Fibroblast of skin of scalp (primary cell): ENCODE data around the gene HOXD9.
A peak's percentile ranks its signal among the peaks of the same experiment; 100 is the strongest.

Source experiments
- DNase-seq: peaks from one replicate; pipeline ENCODE4 v3.0.0-alpha.2; 2013

HOXD9 gene

DNA sequence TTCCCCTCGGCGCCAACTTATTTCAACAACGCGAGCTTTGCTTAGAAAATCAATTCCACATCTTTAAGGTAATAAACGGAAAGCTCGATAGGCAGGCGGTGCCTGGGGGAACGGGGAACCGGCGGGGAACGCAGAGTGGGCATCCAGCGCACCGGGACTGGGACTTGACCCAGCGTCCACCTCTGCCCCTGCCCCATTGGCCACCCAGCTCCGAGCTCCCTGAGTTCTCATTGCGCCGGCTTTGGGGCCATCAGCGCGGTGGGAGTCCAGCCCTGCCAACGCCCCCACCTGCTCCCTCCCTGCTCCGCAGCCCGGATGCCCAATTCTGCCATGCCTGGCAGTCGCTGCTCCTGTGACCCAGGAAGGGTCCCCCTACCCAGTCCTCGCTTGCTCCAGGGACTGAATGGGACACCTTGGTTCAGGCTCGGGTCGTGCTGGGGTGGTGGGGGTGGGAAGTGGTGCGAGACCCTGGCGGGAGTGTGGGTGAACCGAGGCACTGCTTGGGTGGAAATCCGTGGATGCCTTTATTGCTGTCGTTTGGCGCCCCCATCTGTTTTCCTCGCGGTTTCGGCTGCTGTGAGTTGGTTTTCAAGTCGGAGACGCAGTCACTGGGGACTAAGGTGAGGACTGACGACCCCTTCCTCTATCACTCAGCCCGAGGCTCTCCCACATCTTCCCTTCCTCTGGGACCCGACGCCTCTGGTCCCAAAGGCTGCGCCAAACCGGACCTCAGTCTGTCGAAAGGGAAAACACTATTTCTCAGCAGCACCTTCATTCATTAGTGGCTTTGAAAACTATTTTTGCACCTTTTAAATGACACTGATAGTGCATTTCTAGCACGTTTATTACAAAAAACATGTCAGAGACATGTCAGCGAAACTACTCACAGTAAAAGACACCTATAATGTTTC lies 36.4 kb upstream of the HOXD9 start:
- DNase-seq = no peak

DNA sequence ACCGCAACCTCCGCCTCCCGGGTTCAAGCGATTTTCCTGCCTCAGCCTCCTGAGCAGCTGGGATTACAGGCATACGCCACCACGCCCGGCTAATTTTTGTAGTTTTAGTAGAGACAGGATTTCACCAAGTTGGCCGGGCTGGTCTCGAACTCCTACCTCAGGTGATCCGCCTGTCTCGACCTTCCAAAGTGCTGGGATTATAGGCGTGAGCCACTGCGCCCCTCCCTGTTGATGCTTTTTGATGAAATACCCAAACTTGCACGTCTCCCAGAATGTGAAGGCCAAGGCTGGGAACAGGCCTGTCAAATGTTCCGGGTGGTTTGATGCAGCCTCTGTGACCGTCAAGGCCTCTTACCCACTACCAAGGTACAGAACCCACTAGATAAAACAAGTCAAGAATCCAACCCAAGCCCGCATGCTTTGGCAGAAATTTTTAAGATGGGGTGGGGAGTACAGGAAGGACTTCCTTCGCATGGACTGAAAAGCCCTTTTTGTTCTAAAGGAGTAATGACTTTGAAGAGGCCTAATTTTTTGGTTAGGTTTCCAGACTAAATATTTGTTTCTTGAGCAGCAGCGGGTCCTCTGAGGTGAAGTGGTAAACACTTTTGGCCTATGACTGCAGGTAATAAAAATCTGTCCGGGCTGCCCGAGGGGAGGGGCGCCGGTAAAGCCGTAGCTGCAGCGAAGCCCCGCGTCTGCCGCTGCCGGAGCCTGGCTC lies 35.0 kb upstream of the HOXD9 start:
- DNase-seq = no peak

DNA sequence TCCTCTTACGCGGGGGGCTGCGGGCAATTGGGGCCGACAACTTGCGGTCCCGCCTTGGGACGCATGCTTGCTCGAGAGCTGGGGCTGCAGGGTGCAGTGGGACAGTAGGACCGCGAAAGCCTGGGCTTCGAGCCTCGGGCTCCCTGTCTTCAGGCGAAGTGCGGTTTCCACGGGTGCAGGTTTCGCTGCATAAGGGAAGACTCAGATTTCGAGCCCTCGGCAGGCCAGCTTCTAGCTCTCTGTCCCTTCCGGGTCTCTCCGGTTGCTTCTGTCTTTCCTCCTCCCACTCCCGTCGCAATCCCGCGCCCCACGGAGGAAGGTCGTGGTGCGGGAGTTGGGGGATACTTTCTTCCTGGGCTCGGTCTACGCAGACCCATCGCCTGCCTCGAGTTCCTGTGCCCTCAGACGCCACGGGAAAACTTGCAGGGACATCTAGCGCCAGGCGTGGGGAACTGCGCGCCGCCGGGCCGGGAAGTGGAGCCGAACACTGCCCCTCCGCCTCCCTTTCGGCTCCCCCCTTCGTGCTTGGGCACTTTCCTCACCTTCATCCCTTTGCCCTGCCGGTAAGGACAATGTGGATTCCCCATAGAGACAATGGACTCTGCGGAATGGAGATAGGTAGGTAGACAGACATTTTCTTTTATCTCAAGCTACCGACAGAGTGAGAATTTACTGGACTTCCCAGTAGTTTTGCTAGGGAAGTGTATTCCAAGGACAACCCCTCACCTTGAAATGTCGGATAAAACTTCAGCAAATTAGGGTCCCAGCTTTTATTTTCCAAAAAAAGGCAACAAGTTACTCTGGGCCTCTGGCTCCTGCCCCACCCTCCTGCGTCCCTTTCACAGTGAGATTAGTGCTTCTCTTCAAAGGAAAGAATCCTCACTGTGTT lies 34.2 kb upstream of the HOXD9 start:
- DNase-seq = peak; percentile 57

DNA sequence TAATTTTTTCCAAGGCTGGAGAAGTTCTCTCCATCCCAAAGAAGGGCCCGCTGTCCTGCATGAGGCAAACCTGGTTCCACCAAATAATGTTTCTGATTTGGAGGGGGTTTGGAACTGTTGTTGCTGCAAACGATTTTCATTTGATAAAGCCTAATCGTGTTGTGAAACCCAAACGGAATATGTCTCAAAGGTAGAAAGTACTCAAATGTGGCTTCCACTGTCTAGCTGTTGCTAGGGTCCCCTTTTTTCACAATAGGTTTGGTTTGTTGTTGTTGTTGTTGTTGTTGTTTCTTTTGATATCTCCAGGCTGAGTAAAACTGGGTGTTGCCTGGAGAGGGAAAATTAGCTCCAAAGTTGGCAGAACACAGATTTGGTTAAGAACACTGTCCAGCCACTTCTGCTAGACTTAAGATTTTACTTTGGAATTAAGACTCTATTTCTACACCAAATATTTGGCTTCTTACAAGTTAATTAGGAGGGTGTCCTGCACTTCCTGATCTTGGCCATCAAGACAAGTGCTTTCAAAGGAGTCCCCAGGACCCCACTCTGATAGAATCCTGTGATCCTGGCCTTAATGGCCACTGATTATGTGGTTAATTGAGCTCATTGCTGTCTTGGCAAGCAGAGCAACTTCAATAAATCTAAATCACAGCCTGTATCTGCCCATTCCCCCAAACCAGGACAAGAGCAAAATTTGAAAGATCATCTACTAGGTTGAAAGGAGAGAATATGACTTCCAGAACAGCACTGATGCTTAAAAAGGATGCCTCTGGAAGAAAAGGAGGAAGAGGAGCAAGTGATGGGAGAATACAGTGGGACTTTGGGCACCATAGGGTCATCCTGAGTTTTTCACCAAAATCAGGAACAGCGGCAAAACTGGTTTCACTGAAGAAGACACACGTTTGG lies 33.3 kb upstream of the HOXD9 start:
- no peak for DNase-seq

DNA sequence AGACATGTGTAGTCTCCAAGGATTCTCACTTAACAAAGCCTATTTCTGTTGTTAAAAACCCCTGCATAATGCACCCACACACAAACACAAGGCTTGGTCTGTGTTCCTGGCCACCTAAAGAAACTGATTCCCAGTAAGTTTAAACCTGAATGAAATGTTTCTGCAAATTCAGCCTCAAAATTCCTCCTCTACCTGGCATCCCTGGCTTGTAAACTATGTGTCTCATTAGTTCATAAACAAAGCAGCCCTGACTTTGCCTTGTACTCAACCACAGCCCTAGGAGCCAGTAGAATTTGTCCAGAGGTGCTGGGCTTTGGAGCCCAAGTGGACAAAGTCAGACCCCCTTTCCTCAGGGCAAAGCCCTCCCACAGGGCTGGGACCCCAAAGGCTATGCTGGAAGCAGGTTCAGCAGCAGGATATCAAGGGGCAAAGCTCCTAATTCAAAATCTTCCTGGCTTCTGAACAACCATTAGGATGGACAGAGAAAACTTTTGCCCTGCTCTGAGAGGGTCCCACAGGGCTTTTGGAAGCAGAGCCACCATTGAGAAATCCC lies 32.6 kb upstream of the HOXD9 start:
- no peak for DNase-seq

DNA sequence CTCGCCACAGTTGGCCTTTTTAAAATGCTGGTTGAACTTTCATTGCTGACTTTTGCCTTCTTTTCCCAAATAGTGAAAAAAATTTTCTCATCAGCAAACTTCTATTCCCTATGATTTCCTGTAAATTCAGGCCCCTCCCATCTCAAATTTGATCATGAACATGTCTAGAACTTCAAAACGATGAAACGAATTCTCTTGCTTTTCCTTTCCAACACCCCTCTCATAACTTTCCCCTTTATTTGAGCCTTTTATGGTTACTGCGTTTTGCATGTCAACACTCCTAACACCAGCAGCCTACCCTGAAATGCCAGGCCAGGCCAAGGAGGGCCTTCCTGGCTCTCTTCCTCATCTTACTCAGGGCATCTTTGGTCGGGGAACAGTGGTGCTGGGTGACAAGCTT lies 31.7 kb upstream of the HOXD9 start:
- DNase-seq = no peak

DNA sequence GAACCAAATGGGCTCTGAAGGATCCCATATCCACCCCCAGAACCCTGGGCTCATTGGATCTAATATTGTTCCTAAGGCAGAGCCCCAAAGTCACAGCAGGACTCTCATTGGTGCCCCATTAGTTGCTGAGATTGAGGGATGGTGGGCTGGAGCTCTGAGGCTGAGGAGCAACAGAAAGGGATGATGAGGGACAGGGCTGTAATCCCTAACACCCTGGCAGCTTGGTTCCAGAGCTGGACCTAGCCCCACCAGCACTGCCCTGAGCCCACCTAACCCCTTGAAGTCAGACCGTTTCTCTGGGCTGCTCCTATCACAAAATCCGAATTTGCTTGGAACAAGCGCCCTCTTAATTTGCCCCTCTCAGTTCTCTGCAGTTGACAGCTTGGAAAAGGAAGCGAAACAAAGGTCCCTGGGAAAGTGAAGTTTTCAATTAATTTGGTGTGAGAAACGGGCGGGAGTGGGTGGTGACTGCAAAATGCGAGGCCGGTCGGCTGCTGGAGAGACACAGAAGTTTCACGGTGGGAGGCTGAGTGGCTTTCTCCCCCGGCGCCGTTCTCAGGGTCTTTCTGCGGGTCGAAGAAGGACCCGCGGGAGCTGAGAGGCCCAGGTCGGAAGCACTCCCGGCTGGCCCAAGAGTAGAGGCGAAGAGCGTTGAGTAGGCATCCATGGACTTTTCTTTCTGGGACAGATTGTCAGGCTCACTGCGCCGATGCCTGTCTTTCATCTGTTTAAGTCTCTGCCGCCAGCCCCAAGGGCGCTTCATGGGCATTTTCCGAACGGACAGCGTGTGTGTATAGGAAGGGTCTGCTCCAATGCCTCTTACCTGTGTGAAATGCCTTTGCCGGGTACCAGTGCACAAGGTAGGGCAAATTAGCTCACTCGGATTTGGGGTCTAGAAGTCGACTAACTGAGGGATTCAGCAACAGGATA lies 30.9 kb upstream of the HOXD9 start:
- DNase-seq = no peak

DNA sequence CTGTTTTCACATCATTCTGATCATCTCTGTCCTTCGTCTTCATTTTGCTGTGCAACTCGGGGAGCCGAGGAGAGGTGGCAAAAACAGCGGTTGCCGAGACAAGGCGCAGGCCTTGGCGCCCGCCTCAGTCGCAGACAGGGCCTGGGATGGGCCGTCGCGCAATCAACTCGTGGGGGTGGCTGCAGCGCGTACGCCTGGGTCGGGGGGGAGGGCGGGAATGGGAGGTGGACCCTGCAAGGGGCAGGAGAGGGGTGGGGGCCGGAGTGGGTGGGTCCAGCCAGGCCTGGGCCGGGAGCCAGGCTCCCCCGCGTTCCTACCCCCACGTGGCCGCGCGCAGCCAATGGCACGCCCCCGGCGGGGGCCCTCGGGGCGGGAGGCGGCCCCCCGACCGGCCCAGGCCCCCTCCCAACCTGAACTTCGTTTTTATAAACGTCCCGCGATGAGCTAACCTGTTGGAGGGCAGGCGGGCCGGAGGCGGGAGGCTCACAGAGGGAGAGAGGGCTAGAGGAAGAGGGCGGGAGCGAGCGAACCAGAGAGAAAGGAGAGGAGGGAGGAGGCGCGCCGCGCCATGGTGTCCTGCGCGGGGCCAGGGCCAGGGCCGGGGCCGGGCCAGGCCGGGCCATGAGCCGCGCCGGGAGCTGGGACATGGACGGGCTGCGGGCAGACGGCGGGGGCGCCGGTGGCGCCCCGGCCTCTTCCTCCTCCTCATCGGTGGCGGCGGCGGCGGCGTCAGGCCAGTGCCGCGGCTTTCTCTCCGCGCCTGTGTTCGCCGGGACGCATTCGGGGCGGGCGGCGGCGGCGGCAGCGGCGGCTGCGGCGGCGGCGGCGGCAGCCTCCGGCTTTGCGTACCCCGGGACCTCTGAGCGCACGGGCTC lies 30.0 kb upstream of the HOXD9 start, which contains the start of gene HOXD13:
HOXD13 (plus strand) TSS at position 452 of the 875 bp plus-strand sequence; CDS start at position 622, 170 bp downstream.
- DNase-seq = no peak

DNA sequence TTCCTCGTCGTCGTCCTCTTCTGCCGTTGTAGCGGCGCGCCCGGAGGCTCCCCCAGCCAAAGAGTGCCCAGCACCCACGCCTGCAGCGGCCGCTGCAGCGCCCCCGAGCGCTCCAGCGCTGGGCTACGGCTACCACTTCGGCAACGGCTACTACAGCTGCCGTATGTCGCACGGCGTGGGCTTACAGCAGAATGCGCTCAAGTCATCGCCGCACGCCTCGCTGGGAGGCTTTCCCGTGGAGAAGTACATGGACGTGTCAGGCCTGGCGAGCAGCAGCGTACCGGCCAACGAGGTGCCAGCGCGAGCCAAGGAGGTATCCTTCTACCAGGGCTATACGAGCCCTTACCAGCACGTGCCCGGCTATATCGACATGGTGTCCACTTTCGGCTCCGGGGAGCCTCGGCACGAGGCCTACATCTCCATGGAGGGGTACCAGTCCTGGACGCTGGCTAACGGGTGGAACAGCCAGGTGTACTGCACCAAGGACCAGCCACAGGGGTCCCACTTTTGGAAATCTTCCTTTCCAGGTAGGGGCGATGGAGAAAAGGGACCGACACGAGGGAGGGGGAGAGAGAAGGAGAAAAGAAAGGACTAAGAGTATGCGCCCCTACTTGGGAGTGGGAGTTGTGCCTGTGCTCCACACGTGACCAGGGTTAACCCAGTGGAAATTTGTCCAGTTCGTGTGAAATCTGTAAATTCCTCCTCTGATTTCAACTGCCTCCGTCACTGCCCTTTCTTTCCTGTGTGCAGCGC lies 29.2 kb upstream of the HOXD9 start:
- DNase-seq = no peak

DNA sequence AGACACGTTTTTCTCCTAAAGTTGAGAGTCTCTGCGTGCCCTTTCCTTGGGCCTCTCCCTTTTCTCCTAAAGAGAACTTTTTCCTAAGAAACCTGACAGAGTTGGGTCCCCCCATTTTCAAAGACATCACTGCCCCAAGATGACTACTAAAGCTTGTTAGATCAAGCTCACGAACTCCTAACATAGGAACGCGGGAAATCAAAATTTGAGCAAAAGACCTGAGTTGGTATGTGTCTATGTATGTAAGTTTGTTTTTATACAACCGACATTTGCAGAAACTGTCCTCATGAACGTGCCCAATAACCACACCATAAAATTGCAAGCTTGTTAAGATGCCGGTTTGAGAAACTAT lies 28.6 kb upstream of the HOXD9 start:
- no peak for DNase-seq

DNA sequence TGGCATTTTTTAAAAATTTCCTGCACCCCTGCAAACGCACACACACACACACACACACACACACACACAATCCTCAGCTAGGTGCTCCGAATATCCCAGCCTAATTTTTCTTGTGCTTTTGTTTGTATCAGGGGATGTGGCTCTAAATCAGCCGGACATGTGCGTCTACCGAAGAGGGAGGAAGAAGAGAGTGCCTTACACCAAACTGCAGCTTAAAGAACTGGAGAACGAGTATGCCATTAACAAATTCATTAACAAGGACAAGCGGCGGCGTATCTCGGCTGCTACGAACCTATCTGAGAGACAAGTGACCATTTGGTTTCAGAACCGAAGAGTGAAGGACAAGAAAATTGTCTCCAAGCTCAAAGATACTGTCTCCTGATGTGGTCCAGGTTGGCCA lies 28.2 kb upstream of the HOXD9 start:
- DNase-seq = no peak

DNA sequence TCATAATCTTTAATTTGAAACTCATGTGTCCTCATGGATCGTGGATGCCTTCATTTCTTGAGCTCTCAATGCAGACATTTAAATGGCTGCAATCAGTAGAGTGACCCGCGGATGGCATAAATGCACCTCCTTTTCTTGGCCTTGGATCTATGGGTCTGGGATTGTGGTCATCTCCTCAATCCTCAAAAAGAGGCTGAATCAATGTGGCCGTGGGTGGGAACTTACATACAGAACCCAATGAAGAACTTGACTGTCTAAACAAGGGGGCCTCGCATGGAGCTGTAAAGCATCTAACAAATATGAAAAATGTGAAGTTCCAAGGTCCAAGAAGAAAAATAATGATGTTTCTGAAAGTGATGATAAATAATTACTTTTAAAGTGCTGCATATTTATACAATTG lies 27.1 kb upstream of the HOXD9 start:
- DNase-seq = no peak

DNA sequence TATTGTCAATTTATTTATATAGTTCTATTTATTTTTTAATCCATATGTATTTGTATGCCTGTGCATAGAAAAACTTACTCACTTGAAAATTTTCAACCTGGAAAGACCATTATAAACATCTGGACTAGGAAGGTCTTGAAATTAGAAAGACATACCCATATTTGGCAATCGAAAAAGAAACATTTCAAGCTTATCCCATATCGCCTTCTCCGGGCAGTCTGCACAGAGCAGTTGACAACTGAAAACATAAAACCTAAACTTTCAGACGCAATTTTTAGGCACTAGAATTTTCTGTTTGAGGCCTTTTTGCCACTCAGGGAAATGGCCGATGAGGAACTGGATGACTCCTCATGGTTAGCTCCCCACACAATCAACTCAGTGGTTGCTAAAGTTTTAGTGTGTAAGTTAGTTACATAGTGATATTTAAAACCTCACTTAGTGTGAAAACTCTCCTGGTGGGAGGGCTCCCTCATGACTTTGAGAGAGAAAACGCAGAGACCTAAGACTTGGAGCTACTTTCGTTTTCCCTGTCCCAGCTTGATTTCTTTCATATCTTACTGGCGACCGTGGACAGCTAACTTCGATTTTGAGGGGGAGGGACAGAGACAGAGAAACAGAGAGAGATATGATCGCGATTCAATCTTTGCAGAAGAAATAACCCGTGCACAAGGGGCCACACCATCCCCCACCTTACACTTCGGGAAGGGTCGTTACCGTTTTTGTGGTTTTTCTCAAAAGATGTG lies 26.1 kb upstream of the HOXD9 start:
- no peak for DNase-seq

DNA sequence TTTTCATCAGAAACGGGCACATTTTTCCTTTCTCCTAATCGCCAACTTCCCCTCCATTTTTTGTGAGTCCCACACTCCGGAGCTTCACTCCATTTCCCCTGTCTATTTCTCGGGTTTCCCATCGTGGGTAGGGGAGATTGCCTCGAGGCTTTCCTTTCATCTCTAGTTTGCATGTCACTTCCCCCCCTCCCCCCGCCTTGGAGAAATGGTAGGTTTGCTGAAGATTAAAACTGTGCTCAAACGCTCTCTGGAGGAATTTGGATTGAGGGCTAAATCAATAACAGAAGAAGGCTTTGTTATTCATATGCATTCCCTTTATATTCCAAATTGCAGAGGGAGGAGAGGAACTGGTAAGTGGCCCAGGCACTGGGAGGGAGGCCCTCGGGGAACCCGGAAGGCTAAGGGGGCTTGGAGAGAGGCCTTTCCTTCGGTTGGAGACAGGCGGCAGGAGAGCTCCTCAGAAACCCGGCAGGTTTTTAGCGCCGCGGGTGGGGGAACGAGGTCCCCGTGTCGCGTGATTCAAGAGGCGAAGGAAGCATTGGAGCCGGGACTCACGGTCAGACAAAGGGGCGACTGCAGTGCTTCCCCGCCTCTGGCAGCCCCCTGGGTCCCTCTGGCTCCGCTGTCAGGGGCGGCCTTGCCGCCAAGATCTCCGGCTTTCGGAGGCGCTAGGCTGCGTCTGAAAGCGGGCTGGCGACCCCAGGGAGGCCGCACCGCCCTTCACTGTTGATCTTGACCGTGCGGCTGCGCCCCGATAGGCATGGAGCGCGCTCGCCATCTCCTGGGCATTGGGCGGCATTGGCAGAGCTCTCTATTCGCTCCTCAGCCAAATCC lies 25.3 kb upstream of the HOXD9 start:
- DNase-seq = peak; percentile 70

DNA sequence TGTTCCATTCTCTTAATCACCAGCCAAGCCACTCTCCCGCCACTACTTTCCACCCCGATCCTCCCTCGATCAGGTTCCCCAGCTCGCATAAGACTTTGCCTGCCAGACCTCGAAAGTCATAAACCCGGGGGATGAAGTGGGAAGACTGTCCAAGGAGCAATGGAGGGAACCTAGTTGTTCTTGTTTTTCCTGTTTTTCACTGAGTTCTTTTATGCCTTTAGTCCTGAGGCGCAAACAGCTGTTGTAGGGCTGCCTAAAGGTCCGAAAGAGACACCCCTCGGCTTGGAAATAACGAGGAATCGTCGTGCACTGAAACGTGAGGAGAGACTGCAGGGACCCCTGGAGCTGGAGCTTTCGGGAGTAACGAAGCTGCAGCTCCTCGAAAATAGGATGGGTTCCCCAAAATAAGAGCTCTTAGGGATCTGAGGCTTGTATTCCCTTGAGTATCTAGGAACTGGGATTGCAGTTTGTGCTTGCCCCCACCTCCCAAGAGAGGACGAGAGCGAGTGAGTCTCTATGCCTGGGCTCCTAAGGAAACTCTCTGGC lies 24.6 kb upstream of the HOXD9 start:
- no peak for DNase-seq

DNA sequence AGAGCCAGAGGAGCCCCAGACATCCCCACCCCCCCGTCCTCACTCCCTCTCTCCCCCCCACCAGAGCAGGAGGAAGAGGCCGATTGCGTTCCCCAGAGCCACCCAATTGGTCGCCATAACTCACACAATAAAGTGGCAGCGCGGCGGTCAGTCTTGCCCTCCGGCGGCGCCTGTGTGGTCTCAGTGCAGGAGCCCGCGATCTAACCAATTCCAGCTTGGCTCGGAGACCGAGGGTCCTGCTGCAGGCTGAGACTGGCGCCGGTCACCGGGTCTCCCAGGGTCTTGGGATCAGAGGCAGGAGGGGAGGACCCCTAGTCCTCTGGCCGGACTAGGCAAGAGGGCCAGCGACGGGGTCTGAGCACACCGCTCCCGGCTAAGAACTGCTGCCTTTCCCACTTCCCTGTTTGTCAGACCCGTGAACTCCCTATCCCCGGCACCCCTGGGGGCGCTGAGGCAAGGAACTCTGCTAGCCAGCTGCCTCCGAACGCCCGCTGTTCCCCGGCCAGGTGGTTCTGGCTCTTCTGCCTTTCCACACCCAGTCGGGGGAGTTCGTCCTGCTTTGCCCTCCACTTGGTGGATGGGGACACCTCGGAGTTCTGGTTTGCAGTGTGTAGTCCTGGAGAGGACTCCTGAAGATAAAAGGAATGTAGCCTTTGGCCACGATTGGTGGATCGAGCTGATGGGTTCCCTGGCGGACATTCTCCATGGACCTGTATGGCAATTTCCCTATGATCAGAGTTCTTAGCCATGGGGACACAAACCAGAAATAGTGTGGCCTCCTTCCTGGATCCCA lies 24.0 kb upstream of the HOXD9 start:
- DNase-seq = no peak
